HG03039 (cell line): ENCODE data around the gene NCAN.

ENCODE experiments used
- ATAC-seq: cut with Tn5 transposase; IDR thresholded peaks from one replicate; pipeline ENCODE4 v1.9.1; 2021; ENCODE audit warnings: mild to moderate bottlenecking, moderate library complexity; ENCODE audit not compliant: unreplicated experiment

NCAN gene

DNA sequence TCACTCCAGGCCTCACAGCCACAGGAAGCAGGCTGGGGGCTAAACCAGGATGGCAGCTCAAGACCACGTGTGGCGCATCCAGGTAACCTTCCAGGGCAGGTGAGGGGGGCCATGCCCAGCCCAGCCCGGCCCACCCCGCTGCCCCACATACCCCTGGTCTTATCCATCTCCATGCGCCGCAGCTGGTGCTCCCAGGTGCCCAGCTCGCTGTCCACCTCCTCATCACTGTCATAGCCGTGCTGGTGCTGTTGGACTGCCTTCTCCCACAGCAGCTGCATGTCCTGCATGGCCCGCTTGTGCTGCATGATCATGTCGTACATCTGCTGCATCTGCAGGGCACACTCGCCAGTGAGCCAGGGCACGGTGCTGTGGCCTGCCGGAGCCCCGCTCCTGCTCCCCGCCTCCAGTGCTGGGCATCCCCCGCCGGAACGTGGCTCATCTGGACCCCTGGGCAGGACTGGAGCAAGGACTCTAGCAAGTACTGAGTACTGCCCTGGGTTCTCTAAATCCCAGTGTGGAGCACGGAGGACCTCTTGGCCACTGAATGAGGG, 67.4 kb downstream of the NCAN start:
- no peak for ATAC-seq

DNA sequence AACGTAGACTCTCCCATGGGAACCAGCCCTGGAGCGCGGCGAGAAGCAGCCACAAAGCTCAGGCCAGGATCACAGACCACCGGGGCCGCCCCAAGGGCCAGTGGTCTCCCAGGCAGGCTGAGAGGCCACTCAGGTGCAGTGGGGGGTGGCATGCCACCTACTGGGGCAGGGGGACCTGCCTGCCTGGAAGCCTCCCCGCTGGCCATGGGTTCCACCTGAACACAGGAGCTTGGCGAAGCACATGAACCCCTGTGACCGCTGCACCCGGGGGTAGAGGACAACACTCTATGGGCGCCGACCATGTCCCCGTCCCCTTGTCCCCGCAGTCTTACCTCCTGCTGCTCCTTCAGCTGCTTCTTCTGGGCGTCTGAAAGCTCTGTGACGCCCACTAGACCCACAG, 68.1 kb downstream of the NCAN start:
- ATAC-seq: no peak

DNA sequence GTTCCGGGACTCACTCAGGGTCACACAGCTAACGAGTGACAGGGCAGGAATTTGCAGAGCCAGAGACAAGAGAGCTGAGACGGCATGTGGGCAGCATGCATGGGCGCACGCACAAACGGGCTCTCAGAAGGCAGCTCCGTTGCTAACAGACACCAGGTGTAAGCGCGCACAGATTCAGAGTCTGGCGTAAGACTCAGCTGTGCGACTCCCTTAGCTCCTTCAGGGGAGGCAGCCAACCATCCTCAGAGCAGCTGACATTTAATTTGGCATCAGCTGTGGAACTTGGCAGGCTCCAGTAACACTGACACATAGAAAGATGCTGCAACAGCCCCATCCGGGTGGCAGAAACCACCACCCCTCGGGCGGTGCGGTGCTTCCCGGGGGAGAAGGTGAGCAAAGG, 68.8 kb downstream of the NCAN start:
- no peak for ATAC-seq

DNA sequence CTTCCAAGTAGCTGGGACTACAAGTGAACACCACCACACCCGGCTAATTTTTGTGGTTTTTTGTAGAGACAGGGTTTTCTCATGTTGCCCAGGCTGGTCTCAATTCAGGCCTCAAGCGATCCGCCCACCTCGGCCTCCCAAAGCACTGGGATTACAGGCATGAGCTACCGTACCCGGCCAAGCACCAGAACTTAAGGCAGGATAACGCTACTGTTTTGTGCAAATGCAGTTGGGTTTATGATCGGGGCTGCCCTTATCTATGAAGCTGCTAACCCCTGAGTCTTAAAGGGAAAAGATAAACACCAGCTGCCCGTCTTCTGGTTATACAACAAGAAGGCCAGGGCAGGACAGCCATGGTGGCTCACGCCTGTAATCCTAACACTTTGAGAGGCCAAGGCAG, 73.9 kb downstream of the NCAN start:
- ATAC-seq: no peak

DNA sequence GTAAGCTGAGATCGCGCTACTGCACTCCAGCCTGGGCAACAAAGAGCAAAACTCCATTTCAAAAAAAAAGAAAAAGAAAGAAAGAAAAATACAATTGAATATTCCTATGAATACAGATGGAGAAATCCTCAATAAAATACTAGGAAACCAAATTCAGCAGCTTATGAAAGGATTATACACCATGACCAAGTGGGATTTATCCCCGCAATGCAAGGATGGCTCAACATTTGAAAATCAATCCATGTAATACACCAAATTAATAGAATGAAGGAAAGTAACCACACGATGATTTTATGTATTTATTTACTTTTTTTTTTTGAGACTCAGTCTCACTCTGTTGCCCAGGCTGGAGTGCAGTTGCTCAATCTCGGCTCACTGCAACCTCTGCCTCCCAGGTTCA, 80.8 kb downstream of the NCAN start:
- ATAC-seq: no peak

DNA sequence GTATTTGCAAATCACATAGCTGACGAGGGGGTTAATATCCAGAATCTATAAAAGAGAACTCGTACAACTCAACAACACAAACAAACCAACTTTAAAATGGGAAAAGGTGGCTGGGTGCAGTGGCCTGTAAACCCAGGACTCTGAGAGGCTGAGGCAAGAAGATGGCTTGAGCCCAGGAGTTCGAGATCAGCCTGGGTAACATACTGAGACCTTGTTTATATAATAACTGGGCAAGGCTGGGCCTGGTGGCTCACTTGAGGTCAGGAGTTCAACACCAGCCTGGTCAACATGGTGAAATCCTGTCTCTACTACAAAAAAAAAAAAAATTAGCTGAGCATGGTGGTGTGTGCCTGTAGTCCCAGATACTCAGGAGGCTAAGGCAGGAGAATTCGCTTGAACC, 83.2 kb downstream of the NCAN start:
- ATAC-seq: no peak

DNA sequence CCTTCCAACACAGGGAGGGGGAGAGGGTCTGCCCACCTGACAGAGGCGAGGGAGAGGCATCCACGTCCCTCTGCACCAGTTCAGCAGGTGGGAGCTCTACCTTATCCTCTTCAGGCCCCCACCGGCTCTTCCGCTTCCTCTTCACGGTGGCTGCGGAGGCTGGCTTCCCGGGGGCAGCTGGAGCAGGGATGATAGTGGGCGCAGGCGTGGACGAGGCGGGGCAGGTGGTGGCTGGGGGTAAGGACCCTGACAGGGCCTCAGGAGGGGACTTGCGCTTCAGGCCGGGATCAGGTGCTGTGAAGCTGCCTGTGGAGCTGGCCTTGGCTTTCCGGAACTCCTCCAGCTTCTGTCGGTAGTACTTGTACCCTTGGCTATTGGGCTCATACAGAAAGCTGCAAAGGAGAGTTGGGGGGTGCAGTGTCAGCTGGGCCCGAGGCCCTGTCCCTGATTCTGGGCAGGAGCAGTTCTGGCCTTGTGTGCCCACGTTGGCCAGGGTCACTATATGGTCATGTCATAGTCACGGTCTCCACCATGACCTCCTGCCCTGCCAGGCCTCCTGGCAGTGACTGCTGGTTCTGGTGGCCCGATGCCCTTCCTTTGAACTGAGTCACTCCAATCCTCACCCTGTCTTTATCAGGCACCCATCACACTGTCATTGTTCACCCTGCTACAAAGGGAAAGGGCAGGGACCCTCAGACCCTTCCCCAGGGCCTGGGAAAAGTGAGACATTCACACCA, 85.4 kb downstream of the NCAN start:
- no peak for ATAC-seq

DNA sequence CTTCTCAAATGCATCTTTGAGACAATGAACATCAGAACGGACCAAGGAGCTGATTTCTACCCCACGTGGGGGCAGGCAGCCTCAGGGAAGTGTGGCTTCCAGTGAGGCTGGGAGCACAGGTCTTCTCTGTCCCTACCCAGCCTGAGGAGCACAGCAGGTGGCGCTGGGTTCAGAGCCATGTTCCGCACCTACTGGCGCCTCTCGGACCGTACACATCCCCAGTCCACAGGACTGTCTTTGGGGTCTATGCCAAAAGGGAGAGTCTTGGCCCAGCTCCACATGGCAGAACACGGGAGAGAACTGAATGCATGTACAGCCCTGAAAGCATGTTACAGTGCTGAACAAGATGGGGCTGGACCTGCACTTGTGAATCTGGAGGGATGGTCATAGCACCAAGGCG, 86.0 kb downstream of the NCAN start:
- ATAC-seq: no peak

DNA sequence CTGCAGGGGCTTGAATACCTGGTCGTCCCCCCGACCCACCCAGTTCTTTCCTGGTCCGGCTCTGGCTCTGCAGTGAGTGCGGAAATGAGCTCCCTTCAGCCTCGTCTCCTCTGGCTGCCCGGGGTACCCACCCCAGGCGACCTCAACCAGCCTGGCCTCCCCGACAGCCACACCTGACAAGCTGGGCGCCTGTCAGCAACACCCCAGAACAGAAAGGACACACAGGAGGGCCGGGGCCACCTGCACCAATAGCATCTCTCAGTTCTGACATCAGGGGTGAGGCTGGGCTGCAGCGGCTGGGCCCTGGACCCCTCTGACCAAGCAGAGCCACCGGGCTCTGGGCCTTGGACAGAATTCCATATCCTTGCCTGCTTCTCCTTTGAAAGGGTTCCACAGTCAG, 88.9 kb downstream of the NCAN start:
- ATAC-seq: no peak
